Daoy (cell line): ENCODE data around the gene EZH1. TPM values are rescaled to one million over a fixed set of nuclear protein-coding genes. Genes with fewer than 3 reads are reported as not detected.
"Not testable (repeated sequence)": the region's sequence is repeated elsewhere in the genome, so short reads cannot be mapped to it uniquely, and the experiment has no call there.

Experiments
- DNase-seq: peaks from one replicate; pipeline ENCODE4 v3.0.0-alpha.2; 2015; ENCODE audit warnings: low read depth
- total RNA-seq: library from RNA; depleted of rRNA; stranded (reverse); fragments of >200 nt; shearing (Covaris generic); gene quantifications from 2 replicates; pipeline ENCODE4 v1.2.3, GENCODE V29; 2014; rRNA removed

The EZH1 gene
- total RNA-seq, 1 experiment from 2014 or later, result 6.8 TPM

DNA sequence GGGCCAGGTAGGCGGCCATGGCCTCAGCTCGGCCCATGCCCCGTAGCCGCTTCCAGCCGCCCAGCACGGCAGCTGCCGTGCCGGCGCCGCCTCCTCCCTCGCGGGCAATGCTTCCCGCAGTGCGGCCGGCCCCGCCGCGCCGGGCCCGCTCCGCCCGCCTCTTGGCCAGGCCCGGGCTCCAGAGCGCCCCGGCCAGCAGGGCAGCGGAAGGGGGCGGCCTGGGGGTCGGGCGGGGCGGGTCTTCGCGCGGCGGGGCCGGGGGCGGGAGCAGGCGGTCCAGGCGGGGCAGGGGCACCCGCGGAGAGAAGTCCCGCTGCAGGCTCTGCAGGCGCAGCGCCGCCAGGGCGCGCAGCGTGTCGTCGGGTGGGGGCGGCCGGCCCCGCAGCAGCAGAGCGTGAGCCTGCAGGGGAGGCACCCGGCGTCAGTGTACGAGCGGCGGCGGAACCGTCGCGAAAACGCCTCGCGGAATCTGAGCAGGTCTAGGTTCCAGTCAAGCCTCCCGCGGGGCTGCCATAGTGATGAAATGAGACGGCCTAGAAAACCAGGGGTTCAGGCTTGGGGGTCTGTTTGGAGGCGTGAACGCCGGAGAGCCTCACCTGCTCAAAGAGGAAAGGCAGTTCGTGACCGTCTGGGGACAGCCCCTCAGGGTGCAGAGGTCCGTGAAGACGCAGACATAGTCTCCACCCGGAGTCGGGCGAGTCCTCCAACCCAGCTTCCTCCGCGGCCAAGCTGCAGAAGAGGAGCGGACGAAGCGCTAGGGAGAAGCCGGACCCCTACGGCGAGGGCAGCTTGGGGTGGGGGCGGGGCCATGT, 74.7 kb downstream of the EZH1 start:
- DNase-seq, result no peak

DNA sequence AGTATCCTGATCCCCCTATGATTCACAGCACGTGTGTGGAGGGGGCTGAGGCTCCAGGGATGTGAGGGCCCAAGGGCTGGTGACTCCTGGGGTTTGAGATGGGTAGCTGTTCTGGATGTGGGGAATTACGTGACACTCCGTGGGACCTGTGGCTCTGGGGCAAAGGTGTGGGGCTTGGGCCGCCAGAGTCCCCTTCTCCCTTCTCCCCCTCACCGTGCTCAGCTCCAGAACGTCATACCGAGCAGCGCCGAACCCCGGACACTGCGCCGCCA, 75.2 kb downstream of the EZH1 start:
- no peak for DNase-seq

DNA sequence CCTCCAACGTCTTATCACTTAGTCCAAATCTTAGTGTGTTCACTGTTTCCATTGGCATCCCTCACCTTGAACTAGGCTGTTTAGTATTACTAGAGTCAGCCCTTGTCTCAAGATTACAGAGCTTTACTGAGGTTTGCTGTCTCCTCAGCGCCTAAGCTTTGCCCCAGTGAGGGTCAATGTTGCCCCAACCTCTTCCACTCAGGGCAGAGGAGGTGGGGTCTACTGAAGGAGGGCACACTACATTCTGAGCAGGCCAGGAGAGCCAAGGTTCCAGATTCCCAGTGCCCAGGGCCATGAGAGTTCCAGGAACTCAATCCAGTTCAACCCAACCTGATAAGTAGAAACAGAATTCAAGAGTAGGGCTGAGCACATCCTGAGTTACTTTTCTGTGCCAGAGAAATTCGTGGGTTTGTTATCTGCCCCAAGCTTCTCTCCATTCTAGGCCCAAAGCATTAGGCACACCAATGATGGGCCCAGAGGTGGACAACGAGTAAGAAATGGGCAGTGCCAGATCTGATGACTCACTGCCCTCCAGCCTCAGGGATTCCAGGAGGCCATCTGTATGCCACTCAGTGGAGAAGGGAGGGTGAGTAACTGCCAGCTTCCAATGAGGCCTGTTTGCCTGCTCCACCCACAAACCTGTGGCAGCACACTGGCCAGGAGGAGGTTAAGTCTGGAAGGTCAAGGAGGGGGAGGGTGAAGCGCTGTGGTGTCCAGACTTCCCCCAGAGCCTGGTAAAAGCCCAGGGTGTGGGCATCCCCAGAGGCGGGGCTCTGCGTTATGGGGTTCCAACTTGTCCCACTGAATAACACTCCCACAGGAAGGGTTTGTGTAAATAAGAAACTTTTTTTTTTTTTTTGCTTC, 77.5 kb downstream of the EZH1 start:
- DNase-seq, result peak; percentile 86

DNA sequence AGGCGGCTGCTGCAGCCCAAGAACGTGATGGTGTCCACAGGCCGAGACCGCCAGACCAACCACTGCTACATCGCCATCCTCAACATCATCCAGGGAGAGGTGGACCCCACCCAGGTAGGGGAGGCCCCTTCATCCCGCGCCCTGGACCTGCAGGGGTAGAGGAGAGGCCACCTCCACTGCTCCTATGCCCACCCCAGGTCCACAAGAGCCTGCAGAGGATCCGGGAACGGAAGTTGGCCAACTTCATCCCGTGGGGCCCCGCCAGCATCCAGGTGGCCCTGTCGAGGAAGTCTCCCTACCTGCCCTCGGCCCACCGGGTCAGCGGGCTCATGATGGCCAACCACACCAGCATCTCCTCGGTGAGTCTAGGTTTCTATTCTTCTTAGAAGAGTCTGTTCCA, 78.7 kb downstream of the EZH1 start:
- DNase-seq, result not testable (repeated sequence)

DNA sequence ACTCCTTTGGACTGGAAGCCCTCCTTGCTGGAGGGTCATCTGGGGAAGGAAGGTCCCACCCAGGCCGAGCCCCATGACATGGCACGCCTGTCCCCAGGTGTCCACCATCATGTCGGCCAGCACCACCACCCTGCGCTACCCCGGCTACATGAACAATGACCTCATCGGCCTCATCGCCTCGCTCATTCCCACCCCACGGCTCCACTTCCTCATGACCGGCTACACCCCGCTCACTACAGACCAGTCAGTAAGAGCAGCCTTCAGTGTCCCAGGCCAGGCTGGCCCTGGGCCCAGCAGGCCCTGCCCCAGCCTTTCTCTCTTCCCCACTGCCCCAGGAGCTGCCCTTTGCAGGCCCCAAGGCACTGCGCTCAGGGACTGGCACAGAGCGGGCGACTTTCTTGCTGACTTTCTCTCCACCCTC, 79.2 kb downstream of the EZH1 start:
- no peak for DNase-seq

DNA sequence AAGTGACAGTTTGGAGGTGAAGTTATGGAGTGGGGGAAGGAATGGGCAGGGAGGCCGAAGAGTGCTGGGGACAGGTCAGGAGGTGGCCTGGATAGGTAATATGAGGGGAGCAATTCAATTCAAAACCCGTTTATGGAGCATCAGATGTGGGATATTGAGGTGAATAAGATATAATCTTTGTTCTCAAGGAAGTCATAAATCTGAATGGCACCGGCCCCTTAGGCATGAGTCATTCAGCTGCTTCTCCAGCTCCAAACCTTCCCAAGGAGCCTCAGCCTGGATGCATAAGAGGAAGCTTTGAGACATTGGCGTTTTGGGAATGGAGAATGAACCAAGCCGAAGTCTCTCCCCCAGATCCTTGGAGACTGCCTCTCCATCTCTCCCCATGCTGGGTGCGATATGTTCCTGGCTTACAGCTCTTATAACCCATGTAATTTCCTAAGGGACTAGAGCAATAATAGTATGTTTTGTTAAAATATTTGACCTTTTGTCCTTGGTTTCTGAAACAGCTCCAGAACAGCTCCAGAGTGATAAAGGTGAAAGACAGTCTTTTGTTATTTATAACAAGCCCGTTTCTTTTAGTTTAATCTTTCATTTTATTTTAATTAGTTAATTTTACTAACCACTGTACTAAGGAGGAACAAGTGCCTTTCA, 84.0 kb downstream of the EZH1 start:
- DNase-seq, result peak; percentile 75

DNA sequence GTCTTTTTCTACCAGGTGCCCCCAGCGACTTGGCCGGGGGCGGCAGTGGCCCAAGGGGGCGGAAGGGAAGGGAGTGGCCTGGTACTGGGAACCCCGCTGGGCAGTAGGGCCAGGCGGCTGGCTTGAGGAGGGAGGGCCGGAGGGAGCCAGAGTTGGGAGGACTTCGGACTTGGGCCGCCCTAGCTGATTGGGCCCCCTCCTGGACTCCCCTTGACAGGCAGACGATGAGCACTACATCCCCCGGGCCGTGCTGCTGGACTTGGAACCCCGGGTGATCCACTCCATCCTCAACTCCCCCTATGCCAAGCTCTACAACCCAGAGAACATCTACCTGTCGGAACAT, 84.9 kb downstream of the EZH1 start:
- DNase-seq, result not testable (repeated sequence)

DNA sequence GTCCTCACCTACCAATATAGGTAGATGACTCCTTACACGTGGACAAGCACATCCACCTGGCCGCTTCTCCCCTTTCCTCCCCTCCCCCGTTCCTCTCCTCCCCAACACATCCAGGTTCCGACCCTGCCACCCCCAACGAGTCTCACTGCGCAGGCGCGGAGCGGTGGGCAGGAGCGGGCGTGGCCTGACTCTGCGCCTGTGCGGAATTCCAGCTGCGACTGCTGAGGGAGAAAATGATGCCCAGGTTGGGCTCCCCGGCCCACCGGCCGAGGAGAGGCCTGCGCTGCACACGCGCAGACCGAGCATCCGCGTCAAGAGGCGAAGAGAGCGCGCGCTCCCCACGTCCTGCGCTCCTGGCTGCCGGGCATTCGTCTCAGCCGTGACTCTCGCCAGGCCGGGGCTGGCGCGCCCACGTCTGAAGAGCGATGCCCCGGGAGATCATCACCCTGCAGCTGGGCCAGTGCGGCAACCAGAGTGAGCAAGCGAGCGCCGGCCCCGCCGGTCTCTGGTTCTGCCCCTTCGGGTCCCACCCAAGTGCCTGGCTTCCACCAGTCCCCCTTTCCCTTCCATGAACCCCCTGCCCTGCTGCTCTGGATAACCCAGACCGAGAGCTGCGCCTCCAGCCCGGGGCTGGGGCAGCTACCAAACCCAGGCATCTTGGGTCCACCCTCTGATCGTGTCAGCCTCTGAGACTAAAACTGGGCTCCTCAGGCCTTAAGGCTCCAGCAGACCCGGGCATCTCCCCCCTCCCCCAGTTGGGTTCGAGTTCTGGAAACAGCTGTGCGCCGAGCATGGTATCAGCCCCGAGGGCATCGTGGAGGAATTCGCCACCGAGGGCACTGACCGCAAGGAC, 85.5 kb downstream of the EZH1 start, which contains the start of gene TUBG2:
Gene TUBG2 (plus strand): TSS at position 206 of the 853 bp plus-strand sequence. CDS start 220 bp downstream, at position 426.
- DNase-seq, result peak; percentile 90

DNA sequence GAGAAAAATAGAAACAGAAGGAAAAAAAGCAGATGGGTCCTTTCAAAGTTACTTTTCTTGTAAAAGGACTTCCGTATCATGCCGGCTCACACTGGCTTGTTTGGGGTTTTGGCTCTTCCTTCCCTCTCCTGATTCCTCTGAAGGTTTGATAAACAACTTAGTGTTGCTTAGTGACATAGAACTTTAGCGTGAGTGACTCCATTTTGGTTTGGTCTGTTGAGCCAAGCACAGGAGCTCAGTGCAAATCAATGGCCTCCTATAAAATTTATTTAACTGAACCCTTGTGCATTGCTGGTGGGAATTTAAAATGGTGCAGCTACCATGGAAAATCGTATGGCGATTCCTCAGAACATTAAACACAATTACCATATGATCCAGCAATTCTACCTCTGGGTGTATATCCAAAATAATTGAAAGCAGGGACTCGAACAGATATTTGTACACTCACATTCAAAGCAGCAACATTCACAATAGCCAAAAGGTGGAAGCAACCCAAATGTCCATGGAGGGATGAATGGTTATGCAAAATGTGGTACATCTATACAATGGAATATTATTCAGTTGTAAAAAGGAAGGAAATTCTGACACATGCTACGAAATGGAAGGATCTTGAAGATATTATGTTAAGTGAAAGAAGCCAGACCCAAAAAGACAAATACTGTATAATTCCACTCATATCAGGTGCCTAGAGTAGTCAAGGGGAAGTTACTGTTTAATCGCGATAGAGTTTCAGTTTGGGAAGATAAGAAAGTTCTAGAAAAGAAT, 86.8 kb downstream of the EZH1 start:
- DNase-seq, result no peak

DNA sequence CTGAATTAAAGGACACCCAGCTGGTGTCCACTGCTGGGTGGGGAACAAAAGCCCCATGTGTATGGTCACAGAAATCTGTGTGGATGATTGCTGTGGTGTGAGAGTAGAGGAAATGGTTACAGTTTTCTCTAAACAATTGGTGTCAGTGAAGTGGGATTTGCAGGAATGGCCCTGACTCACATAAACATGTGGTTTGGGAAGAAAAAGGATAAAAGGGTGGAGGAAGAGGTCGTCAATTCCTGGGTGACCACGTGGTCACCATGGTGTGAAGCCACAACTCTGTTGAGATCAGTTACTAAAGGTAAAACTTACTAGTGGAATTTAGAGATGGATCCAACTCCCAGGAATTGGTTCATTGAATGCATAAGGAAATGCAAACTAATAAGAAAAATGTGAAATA, 89.3 kb downstream of the EZH1 start:
- peak; percentile 57 for DNase-seq

DNA sequence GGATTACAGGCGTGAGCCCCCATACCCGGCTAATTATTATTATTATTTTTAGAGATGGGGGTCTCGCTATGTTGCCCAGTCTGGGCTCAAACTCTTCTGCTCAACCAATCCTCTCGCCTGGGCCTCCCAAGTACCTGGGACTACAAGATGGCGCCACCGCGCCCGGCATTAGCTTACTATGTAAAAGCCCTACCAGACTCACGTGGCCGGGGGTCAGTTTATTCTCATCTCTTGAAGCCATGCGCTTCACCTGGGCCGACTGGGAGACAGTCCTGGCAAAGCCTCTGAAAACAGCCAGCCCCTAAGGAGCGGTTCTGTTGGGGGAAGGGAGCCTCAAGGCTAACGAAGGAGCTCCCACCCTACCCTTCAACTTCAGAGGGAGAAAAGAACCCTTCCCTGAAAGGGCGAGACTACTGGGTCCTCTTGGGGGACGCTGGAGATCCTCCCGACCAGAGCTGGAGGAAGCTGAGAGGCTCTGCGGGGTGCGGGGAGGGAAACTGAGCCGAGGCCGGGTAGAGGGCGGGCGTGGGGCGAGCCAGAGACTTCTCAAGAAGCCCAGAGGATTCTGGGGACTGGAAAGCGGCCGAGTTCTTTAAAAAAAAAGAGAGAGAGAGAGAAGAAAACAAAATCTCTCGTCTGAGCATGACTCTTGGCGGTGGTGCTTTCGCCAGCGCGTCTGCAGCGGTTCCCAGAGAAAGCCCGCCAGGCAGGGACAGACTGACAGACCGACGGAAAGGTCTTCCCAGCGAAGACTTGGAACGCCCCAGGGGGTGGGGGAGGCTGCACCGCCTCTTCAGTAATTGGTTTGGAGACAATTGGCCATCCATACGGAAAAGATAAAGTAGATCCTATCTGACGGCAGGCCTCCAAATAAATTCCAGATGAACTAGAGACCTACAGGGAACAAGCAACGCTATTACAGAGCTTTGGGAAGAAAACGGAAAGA, 91.4 kb downstream of the EZH1 start:
- no peak for DNase-seq

DNA sequence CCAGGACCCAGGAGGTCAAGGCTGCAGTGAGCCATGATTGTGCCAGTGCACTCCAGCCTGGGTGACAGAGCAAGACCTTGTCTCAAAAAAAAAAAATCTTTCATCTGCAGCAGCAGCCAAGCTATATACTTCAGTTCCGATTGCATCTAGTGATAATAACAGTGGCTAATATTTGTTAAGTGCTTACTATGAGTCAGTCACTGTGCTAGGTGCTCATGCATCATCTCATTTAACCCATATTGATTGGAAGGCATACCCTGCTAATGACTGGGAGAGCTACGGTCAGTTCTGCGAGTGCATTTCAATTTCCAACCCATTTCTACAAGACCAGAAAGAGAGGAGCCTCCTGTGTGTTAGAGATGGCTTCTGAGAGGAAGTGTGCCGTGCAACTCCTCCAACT, 93.4 kb downstream of the EZH1 start:
- no peak for DNase-seq

Other genes starting within 250 kb of the EZH1 start
- gene NAGLU, start 208.8 kb downstream of the EZH1 start, total RNA-seq, result 10.5 and 14.2 TPM in 2 replicates
- gene HSD17B1, start 192.1 kb downstream of the EZH1 start, total RNA-seq, result under 0.01 and 0.09 TPM in 2 replicates
- gene COASY, start 182.9 kb downstream of the EZH1 start, total RNA-seq, result 18.6 and 19.6 TPM in 2 replicates
- gene MLX, start 177.9 kb downstream of the EZH1 start, total RNA-seq, result 8.5 and 16.2 TPM in 2 replicates
- gene PSMC3IP, start 167.3 kb downstream of the EZH1 start, total RNA-seq, result 17.4 and 32.3 TPM in 2 replicates
- gene RETREG3, start 135.7 kb downstream of the EZH1 start, total RNA-seq, result 16.3 and 22.1 TPM in 2 replicates
- gene TUBG1, start 135.4 kb downstream of the EZH1 start, total RNA-seq, result 36.9 and 54.3 TPM in 2 replicates
- gene TUBG2, start 85.8 kb downstream of the EZH1 start, total RNA-seq, result 5.8 and 9.0 TPM in 2 replicates
- gene PLEKHH3, start 68.0 kb downstream of the EZH1 start, total RNA-seq, result 2.5 and 8.9 TPM in 2 replicates
- gene CCR10, start 63.2 kb downstream of the EZH1 start, total RNA-seq, result 0.29 TPM in 1 of 2 replicates, not detected in the other
- gene CNTNAP1, start 62.5 kb downstream of the EZH1 start, total RNA-seq, result 2.1 and 7.4 TPM in 2 replicates
- gene RAMP2, start 16.2 kb upstream of the EZH1 start, total RNA-seq, result 2.7 TPM in 1 of 2 replicates, not detected in the other
- gene VPS25, start 28.4 kb upstream of the EZH1 start, total RNA-seq, result 60.7 and 69.9 TPM in 2 replicates
- 1.7 and 2.1 TPM in 2 replicates for gene WNK4, start 35.6 kb upstream of the EZH1 start, total RNA-seq
- gene COA3, start 53.7 kb upstream of the EZH1 start, total RNA-seq, result 63.5 and 75.8 TPM in 2 replicates
- gene CNTD1, start 53.8 kb upstream of the EZH1 start, total RNA-seq, result 0.06 TPM in 1 of 2 replicates, not detected in the other
- gene BECN1, start 79.2 kb upstream of the EZH1 start, total RNA-seq, result 37.2 and 61.3 TPM in 2 replicates
- 118 and 159 TPM in 2 replicates for gene PSME3, start 88.4 kb upstream of the EZH1 start, total RNA-seq
- 0.89 and 1.0 TPM in 2 replicates for gene AOC2, start 99.5 kb upstream of the EZH1 start, total RNA-seq
- gene AOC3, start 106.2 kb upstream of the EZH1 start, total RNA-seq, result 0.06 and 0.11 TPM in 2 replicates
- gene G6PC1, start 155.8 kb upstream of the EZH1 start, total RNA-seq, result not detected in 2 replicates
- 21.1 and 25.7 TPM in 2 replicates for gene AARSD1, start 219.4 kb upstream of the EZH1 start, total RNA-seq
- 0.06 and 0.23 TPM in 2 replicates for gene PTGES3L, start 235.0 kb upstream of the EZH1 start, total RNA-seq
- 4.2 and 4.3 TPM in 2 replicates for gene RUNDC1, start 235.5 kb upstream of the EZH1 start, total RNA-seq